SH-SY5Y (cell line): Measurements from ENCODE around the gene ABI2.

ENCODE experiments used
- GATA2 ChIP-seq: IDR thresholded peaks from 2 replicates; pipeline ENCODE4 v1.6.1; 2011; ENCODE audit warnings: mild to moderate bottlenecking, low read depth, low read length
- GATA3 ChIP-seq: IDR thresholded peaks from 2 replicates; pipeline ENCODE4 v1.6.1; 2011; ENCODE audit warnings: low read depth, mild to moderate bottlenecking, low read length, moderate library complexity

The ABI2 gene

GRCh38 chr2:203396667-203397066 is 68.5 kb downstream of the ABI2 start:
- no peak for TF ChIP-seq GATA2
- no peak for TF ChIP-seq GATA3

- TF ChIP-seq GATA2 (no peak), GATA3 (no peak)
These were observed 70.8 kb downstream of the ABI2 start for GRCh38 chr2:203399031-203399430.

- TF ChIP-seq GATA3 (no peak), GATA2 (no peak)
These were observed 72.8 kb downstream of the ABI2 start for GRCh38 chr2:203400805-203401585.

DNA sequence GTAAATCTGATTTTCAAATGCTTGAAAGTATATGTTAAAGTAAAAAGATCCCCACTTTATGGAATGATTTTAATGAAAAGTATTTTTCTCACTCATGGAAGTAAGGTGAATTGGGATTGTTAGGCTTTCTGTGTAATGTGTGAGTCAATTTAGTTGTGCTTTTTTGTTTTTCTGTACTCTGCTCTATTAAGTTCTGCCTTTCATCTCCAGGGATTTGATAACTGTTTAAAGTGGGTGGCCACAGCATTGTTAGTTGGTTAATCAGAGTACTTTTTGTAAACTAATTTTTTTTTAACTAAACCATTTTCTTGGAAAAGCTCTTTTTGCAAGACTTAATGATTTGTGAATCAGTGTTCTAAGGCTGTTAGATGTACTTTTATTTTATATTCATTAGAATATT is 76.8 kb downstream of the ABI2 start:
- TF ChIP-seq GATA2 (no peak), GATA3 (no peak)

GRCh38 chr2:203407496-203407895 is 79.3 kb downstream of the ABI2 start:
- TF ChIP-seq GATA2, result no peak
- TF ChIP-seq GATA3, result no peak

GRCh38 chr2:203412546-203413331 is 84.5 kb downstream of the ABI2 start:
- no peak for TF ChIP-seq GATA2
- TF ChIP-seq GATA3, result no peak

- no peak for TF ChIP-seq GATA2
- TF ChIP-seq GATA3, result no peak
These were observed 85.6 kb downstream of the ABI2 start for GRCh38 chr2:203413796-203414195.

GRCh38 chr2:203418271-203418670 is 90.1 kb downstream of the ABI2 start:
- TF ChIP-seq GATA3 (no peak), GATA2 (no peak)

DNA sequence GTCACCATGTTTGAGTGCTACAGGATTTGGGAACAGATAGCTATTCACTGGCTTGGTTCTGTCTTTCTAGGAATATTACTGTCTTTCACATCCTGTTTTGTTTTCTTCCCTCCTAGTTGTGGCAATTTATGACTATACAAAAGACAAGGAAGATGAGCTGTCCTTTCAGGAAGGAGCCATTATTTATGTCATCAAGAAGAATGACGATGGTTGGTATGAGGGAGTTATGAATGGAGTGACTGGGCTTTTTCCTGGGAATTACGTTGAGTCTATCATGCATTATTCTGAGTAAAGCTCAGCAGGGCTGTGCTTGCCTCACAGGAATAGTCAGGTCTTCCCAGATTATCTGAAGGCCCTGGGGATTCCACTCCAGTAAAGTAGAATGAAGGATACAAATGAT is 98.9 kb downstream of the ABI2 start:
- TF ChIP-seq GATA3 (no peak), GATA2 (no peak)

DNA sequence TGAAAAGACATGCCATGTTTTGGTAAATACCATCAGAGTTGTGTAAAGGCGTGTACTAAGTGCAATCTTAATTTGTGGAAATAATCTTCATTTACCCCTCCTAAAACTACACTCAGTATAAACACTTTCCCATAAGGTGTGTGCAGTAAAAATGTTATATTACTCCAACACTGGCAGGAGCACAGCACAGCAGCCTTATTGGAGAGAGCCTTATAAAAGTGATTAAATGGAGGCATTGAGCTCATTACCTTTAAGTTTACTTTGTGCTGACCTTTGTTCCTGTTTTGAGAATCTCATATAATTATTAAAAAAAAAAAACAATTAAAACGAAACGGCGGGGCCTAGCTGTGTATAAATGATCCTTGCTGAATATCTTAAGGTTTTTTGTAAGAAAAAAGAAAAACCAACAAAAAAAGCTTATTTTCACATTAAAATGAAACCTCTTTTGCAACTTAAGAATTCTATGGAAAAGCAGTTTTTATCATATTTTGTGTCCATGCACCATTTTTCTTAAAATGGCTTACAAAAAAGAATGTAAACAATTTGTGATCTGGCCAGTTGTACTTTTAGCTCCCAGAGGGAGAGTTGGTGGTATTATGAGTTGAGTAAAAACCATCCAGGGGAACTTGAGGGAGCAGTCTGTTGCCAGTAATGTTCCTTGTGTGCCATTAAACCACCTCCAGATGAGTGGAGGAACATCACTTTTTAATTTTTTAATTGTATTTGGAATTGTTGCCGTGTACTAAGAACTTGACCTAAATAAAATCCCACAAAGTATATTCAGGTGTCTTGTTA is 103.4 kb downstream of the ABI2 start:
- TF ChIP-seq GATA2 (no peak), GATA3 (no peak)

GRCh38 chr2:203432811-203433210 is 104.6 kb downstream of the ABI2 start:
- TF ChIP-seq GATA2 (no peak), GATA3 (no peak)

- TF ChIP-seq GATA3, result no peak
- TF ChIP-seq GATA2, result no peak
These were observed 108.3 kb downstream of the ABI2 start for GRCh38 chr2:203436496-203436895.

GRCh38 chr2:203437511-203437910 is 109.3 kb downstream of the ABI2 start:
- TF ChIP-seq GATA2 (no peak), GATA3 (no peak)

- TF ChIP-seq GATA3 (no peak), GATA2 (no peak)
These were observed 110.3 kb downstream of the ABI2 start for GRCh38 chr2:203438528-203438927.

- TF ChIP-seq GATA2 (no peak), GATA3 (no peak)
These were observed 112.5 kb downstream of the ABI2 start for GRCh38 chr2:203440671-203441070.
